HUES6 (cell line): ENCODE results near the gene VOPP1.

ENCODE experiments used
- H3K27ac ChIP-seq: 2 replicates; pipeline ENCODE4 v1.7.0; 2013; ENCODE audit warnings: low read depth, mild to moderate bottlenecking, low read length, inconsistent platforms
- H3K27me3 ChIP-seq: 2 replicates; pipeline ENCODE4 v1.6.1; 2013; ENCODE audit warnings: low read length; ENCODE audit not compliant: control insufficient read depth, insufficient read depth
- H3K36me3 ChIP-seq: 2 replicates; pipeline ENCODE4 v1.6.1; 2013; ENCODE audit warnings: low read length; ENCODE audit not compliant: control insufficient read depth, insufficient read depth
- H3K4me1 ChIP-seq: 2 replicates; pipeline ENCODE4 v1.6.1; 2013; ENCODE audit warnings: low read length; ENCODE audit not compliant: control insufficient read depth, insufficient read depth
- H3K4me3 ChIP-seq: 2 replicates; pipeline ENCODE4 v1.5.1; 2013; ENCODE audit warnings: low read depth, low read length
- H3K9ac ChIP-seq: one replicate; pipeline ENCODE4 v1.6.1; 2013; ENCODE audit warnings: mild to moderate bottlenecking, low read length
- H3K9me3 ChIP-seq: 2 replicates; pipeline ENCODE4 v1.6.1; 2013; ENCODE audit warnings: low read depth, low read length; ENCODE audit not compliant: control insufficient read depth, insufficient read depth

The VOPP1 gene

GRCh38 chr7:55507743-55508142 lies 64.6 kb downstream of the VOPP1 start:
- Histone ChIP-seq H3K4me3 (no peak overlapping the region), H3K9me3 (no peaks in the 10 kb centered on the region), H3K9ac (no peak overlapping the region), H3K4me1 (peaks cover 22% of the 10 kb centered on the region; the same call in 1 of the 2 replicates), H3K27me3 (no peaks in the 10 kb centered on the region), H3K36me3 (0 out of 2 replicates have a peak, but pooled peaks cover 5% of the 10 kb centered on the region), H3K27ac (no peak overlapping the region)

GRCh38 chr7:55504967-55505658 lies 67.2 kb downstream of the VOPP1 start:
- H3K4me3 ChIP-seq: no peak overlapping the region
- no peak overlapping the region for H3K27ac ChIP-seq
- H3K36me3 ChIP-seq: 0 out of 2 replicates have a peak, but pooled peaks cover 3% of the 10 kb centered on the region
- H3K27me3 ChIP-seq: no peaks in the 10 kb centered on the region
- no peaks in the 10 kb centered on the region for H3K4me1 ChIP-seq
- no peaks in the 10 kb centered on the region for H3K9me3 ChIP-seq
- H3K9ac ChIP-seq: no peak overlapping the region

- no peaks in the 10 kb centered on the region for H3K27me3 ChIP-seq
- H3K4me1 ChIP-seq: no peaks in the 10 kb centered on the region
- H3K36me3 ChIP-seq: 0 out of 2 replicates have a peak, but pooled peaks cover 3% of the 10 kb centered on the region
- no peaks in the 10 kb centered on the region for H3K9me3 ChIP-seq
- no peak overlapping the region for H3K27ac ChIP-seq
- H3K9ac ChIP-seq: no peak overlapping the region
- no peak overlapping the region for H3K4me3 ChIP-seq
These were observed 68.0 kb downstream of the VOPP1 start for GRCh38 chr7:55504093-55504859.

- Histone ChIP-seq H3K4me3 (no peak overlapping the region), H3K27ac (no peak overlapping the region), H3K27me3 (no peaks in the 10 kb centered on the region), H3K36me3 (0 out of 2 replicates have a peak, but pooled peaks cover 3% of the 10 kb centered on the region), H3K9me3 (no peaks in the 10 kb centered on the region), H3K9ac (no peak overlapping the region), H3K4me1 (no peaks in the 10 kb centered on the region)
These were observed 69.4 kb downstream of the VOPP1 start for GRCh38 chr7:55502858-55503440.

- no peaks in the 10 kb centered on the region for H3K9me3 ChIP-seq
- no peak overlapping the region for H3K9ac ChIP-seq
- 0 out of 2 replicates have a peak, but pooled peaks cover 8% of the 10 kb centered on the region for H3K36me3 ChIP-seq
- no peaks in the 10 kb centered on the region for H3K4me1 ChIP-seq
- no peak overlapping the region for H3K4me3 ChIP-seq
- H3K27ac ChIP-seq: no peak overlapping the region
- no peaks in the 10 kb centered on the region for H3K27me3 ChIP-seq
These were observed 70.0 kb downstream of the VOPP1 start for GRCh38 chr7:55502124-55502857.

GRCh38 chr7:55501611-55502010 lies 70.7 kb downstream of the VOPP1 start:
- H3K4me3 ChIP-seq: no peak overlapping the region
- no peaks in the 10 kb centered on the region for H3K27me3 ChIP-seq
- no peaks in the 10 kb centered on the region for H3K9me3 ChIP-seq
- H3K36me3 ChIP-seq: peaks cover 14% of the 10 kb centered on the region
- no peaks in the 10 kb centered on the region for H3K4me1 ChIP-seq
- H3K27ac ChIP-seq: no peak overlapping the region
- no peak overlapping the region for H3K9ac ChIP-seq

GRCh38 chr7:55500117-55500756 lies 72.1 kb downstream of the VOPP1 start:
- Histone ChIP-seq H3K9ac (no peak overlapping the region), H3K36me3 (peaks cover 27% of the 10 kb centered on the region), H3K9me3 (no peaks in the 10 kb centered on the region), H3K27ac (no peak overlapping the region), H3K4me1 (no peaks in the 10 kb centered on the region), H3K27me3 (no peaks in the 10 kb centered on the region), H3K4me3 (no peak overlapping the region)

- Histone ChIP-seq H3K27me3 (no peaks in the 10 kb centered on the region), H3K9ac (no peak overlapping the region), H3K4me3 (no peak overlapping the region), H3K9me3 (no peaks in the 10 kb centered on the region), H3K36me3 (peaks cover 30% of the 10 kb centered on the region), H3K27ac (no peak overlapping the region), H3K4me1 (no peaks in the 10 kb centered on the region)
These were observed 72.7 kb downstream of the VOPP1 start for GRCh38 chr7:55499591-55499990.

- Histone ChIP-seq H3K4me3 (no peak overlapping the region), H3K9me3 (no peaks in the 10 kb centered on the region), H3K36me3 (peaks cover 30% of the 10 kb centered on the region), H3K4me1 (no peaks in the 10 kb centered on the region), H3K9ac (no peak overlapping the region), H3K27me3 (no peaks in the 10 kb centered on the region), H3K27ac (no peak overlapping the region)
These were observed 73.5 kb downstream of the VOPP1 start for GRCh38 chr7:55498770-55499169.

- H3K27me3 ChIP-seq: no peaks in the 10 kb centered on the region
- no peaks in the 10 kb centered on the region for H3K9me3 ChIP-seq
- no peak overlapping the region for H3K4me3 ChIP-seq
- H3K4me1 ChIP-seq: no peaks in the 10 kb centered on the region
- H3K27ac ChIP-seq: no peak overlapping the region
- peaks cover 30% of the 10 kb centered on the region for H3K36me3 ChIP-seq
- H3K9ac ChIP-seq: no peak overlapping the region
These were observed 74.2 kb downstream of the VOPP1 start for GRCh38 chr7:55498142-55498541.
